Lower lobe of right lung (tissue), 2 donors: ENCODE data around the gene HIC2. TPM values are rescaled to one million over a fixed set of nuclear protein-coding genes. Genes with fewer than 3 reads are reported as not detected.

Experiments used
- ATAC-seq, 2 donors: fragments of 200-7000 bp; cut with Tn5 transposase; one replicate each; pipeline ENCODE4 v1.9.1; 2020 to 2022; ENCODE audit warnings: mild to moderate bottlenecking in 2 of 2, moderate library complexity in 2 of 2
- DNase-seq: peaks from one replicate; pipeline ENCODE4 v3.0.0-alpha.2; 2020
- H3K27ac ChIP-seq: fragments of 200-600 bp; one replicate; pipeline ENCODE4 v1.8.0; 2022
- H3K27me3 ChIP-seq: fragments of 200-600 bp; one replicate; pipeline ENCODE4 v1.8.0; 2022; ENCODE audit warnings: low read depth
- H3K36me3 ChIP-seq: fragments of 200-600 bp; one replicate; pipeline ENCODE4 v1.8.0; 2022; ENCODE audit warnings: mild to moderate bottlenecking
- H3K4me1 ChIP-seq: fragments of 200-600 bp; one replicate; pipeline ENCODE4 v1.8.0; 2022
- H3K4me3 ChIP-seq: fragments of 200-600 bp; one replicate; pipeline ENCODE4 v1.8.0; 2022; ENCODE audit warnings: mild to moderate bottlenecking
- H3K9me3 ChIP-seq: fragments of 200-600 bp; one replicate; pipeline ENCODE4 v1.8.0; 2022
- CTCF ChIP-seq: fragments of 200-600 bp; IDR thresholded peaks from one replicate; pipeline ENCODE4 v1.8.0; 2022; ENCODE audit warnings: antibody characterized with exemption, mild to moderate bottlenecking
- intact Hi-C: fragments of 100-400 bp; cut with DNase I; formaldehyde crosslinking; loops from one replicate; pipeline ENCODE4 v1.11.0; 2022
- total RNA-seq: library from RNA; stranded (reverse); fragmentation: NEBNext Ultra II Directional; extraction: Animal tissue kit (Norgen Biotek cat#: 25700); gene quantifications from one replicate; pipeline ENCODE4 v1.2.1, GENCODE V29; 2021
- donor health status: DM: no; HTN: yes; CAD: no; lungs with severe emphysema.

HIC2 gene
- total RNA-seq, 1 donor from 2014 or later = 5.7 TPM

GRCh38 chr22:21446128-21446826, 29.1 kb downstream of the HIC2 start:
- DNase-seq (peak; percentile 46), ATAC-seq (no peak)
- TF ChIP-seq CTCF = no peak
- no peak overlapping the region for H3K27ac ChIP-seq
- H3K4me1 ChIP-seq = no peaks in the 10 kb centered on the region
- no peak overlapping the region for H3K4me3 ChIP-seq
- H3K9me3 ChIP-seq = no peaks in the 10 kb centered on the region
- H3K27me3 ChIP-seq = no peaks in the 10 kb centered on the region
- peaks cover 35% of the 10 kb centered on the region for H3K36me3 ChIP-seq
- intact Hi-C loops = no loop called here

DNA sequence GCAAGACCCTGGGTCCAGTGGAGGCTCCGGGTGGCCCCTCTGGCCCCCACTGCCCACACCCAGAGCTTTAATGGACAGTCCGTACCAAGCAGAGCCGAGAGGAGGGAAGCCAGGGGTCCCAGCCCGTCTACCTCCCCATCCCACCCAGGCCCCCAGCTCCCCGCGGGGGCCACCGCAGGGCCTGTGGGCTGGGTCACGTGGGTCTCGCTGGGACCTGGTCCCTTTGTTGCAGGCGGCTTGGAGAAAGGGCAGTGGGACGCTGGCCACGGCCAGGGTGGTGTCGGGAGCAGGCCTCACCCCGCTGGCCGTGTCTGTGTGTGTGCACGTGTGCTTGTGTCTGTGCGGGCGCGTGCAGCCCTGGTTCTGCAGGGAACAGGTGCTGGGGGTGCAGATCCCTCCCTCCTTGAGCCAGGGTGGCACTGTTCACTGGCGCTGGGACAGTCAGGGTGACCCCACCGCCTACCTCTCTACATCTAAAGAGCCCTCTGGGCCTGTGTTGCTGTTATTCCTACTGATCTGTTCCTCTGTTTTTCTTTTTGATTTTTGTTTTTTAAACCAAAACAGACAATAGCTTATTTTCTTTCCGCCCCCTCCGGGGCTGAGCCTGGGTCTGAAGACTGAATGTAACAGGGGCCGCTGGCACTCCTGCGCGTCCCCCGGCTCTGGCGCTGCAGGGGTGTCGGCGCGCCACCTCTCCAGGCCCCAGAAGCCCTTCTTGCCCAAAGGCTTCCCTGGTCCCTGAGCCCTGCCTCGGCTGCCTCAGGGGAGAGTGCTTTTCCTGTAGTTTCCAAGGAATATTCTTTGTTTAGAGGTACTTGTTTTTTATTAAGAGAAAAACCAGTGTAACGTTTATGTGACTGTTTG, 29.9 kb downstream of the HIC2 start:
- H3K36me3 ChIP-seq = peaks cover 35% of the 10 kb centered on the region
- TF ChIP-seq CTCF = no peak

DNA sequence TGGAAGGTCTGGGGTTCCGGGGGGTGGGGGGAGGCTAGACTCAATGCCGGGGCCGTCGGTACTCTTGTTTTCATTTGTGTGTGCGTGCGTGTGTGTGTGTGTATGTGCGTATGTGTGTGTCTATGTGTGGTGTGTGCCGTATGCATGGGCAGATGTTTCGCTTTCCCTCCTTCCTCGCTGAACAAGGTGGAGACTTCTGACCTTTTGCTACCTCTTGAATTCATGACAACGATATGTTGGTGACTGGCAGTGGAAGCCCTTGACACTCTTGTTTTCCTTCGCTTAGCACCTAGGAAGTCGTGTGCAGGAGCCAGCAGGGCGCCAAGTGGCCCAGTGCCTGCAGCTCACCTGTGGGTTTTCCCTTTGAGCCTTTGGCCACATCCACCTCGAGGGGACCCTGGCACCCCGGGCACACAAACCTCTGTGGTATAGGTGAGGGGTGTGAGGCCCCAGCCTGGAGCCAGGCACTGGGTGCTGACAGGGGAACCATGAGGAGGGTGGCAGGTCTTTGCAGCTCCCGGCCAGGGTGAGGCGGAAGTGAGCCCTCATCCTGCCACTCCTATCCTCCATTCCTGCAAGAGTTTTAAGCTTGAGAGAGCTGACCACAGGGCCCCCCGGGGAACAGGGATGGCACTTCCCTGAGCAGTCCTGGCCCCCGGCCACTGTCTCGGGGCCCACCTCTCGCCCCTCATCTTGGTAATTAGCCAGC, 30.7 kb downstream of the HIC2 start:
- no peak for ATAC-seq
- no peaks in the 10 kb centered on the region for H3K9me3 ChIP-seq
- DNase-seq = peak; percentile 38
- H3K27me3 ChIP-seq = no peaks in the 10 kb centered on the region
- H3K4me1 ChIP-seq = no peaks in the 10 kb centered on the region
- no peak for TF ChIP-seq CTCF
- no peak overlapping the region for H3K27ac ChIP-seq
- H3K4me3 ChIP-seq = no peak overlapping the region
- peaks cover 35% of the 10 kb centered on the region for H3K36me3 ChIP-seq
- intact Hi-C loops = no loop called here

More for the DNA sequence above, 29.9 kb downstream of the HIC2 start:
- Histone ChIP-seq H3K4me1 (no peaks in the 10 kb centered on the region), H3K27ac (no peak overlapping the region), H3K9me3 (no peaks in the 10 kb centered on the region), H3K27me3 (no peaks in the 10 kb centered on the region), H3K4me3 (no peak overlapping the region)
- intact Hi-C loops = no loop called here
- ATAC-seq (no peak), DNase-seq (peak; percentile 35)

GRCh38 chr22:21448627-21449416, 31.7 kb downstream of the HIC2 start:
- intact Hi-C loops = no loop called here
- Histone ChIP-seq H3K36me3 (peaks cover 26% of the 10 kb centered on the region), H3K4me1 (no peaks in the 10 kb centered on the region), H3K27me3 (no peaks in the 10 kb centered on the region), H3K9me3 (no peaks in the 10 kb centered on the region), H3K27ac (no peak overlapping the region), H3K4me3 (no peak overlapping the region)
- no peak for TF ChIP-seq CTCF
- ATAC-seq (no peak), DNase-seq (peak; percentile 20)
